Astrocyte (in vitro differentiated cells and primary cell): Measurements from ENCODE around the gene GNB1. TPM values are rescaled to one million over a fixed set of nuclear protein-coding genes. Genes with fewer than 3 reads are reported as not detected.
A peak's percentile ranks its signal among the peaks of the same experiment; 100 is the strongest.

Experiments used
- DNase-seq: peaks from one replicate; pipeline ENCODE4 v3.0.0-alpha.2; 2010; ENCODE audit warnings: low read depth
- FAIRE-seq: peaks from 2 replicates; lab custom pipeline; 2011; peaks lifted over from hg19 to GRCh38; lab: Jason Lieb, UNC
- H2AFZ ChIP-seq: 2 replicates; pipeline ENCODE4 v1.6.0; 2012; ENCODE audit warnings: low read depth, low read length, inconsistent platforms
- H3K27ac ChIP-seq: 2 replicates; pipeline ENCODE4 v1.5.1; 2011; ENCODE audit warnings: low read depth, low read length, inconsistent platforms
- H3K27me3 ChIP-seq: 2 replicates; pipeline ENCODE4 v1.6.0; 2011; ENCODE audit warnings: low read length, inconsistent platforms; ENCODE audit not compliant: insufficient read depth
- H3K36me3 ChIP-seq: 2 replicates; pipeline ENCODE4 v1.5.1; 2011; ENCODE audit warnings: low read length, inconsistent platforms; ENCODE audit not compliant: insufficient read depth
- H3K4me1 ChIP-seq: 2 replicates; pipeline ENCODE4 v1.5.1; 2011; ENCODE audit warnings: low read length, inconsistent platforms; ENCODE audit not compliant: insufficient read depth
- H3K4me2 ChIP-seq: 2 replicates; pipeline ENCODE4 v1.6.0; 2012; ENCODE audit warnings: low read length, inconsistent platforms
- H3K4me3 ChIP-seq: 2 replicates; pipeline ENCODE4 v1.5.1; 2011; ENCODE audit warnings: low read depth, mild to moderate bottlenecking, low read length, inconsistent platforms; ENCODE audit not compliant: insufficient read depth
- H3K79me2 ChIP-seq: 2 replicates; pipeline ENCODE4 v1.6.0; 2012; ENCODE audit warnings: mild to moderate bottlenecking, low read length, inconsistent platforms; ENCODE audit not compliant: insufficient read depth
- H3K9ac ChIP-seq: 2 replicates; pipeline ENCODE4 v1.6.0; 2012; ENCODE audit warnings: mild to moderate bottlenecking, low read length, inconsistent platforms
- H3K9me3 ChIP-seq: 2 replicates; pipeline ENCODE4 v1.5.1; 2012; ENCODE audit warnings: low read depth, mild to moderate bottlenecking, low read length, inconsistent platforms; ENCODE audit not compliant: insufficient read depth
- H4K20me1 ChIP-seq: 2 replicates; pipeline ENCODE4 v1.6.0; 2012; ENCODE audit warnings: low read length, inconsistent platforms; ENCODE audit not compliant: insufficient read depth
- H3K27ac Mint-ChIP-seq: one replicate; pipeline ENCODE4 v1.8.0; 2021; ENCODE audit warnings: mild to moderate bottlenecking, mixed read lengths; ENCODE audit not compliant: unreplicated experiment
- H3K27me3 Mint-ChIP-seq: one replicate; pipeline ENCODE4 v1.8.0; 2021; ENCODE audit warnings: low read depth, mixed read lengths; ENCODE audit not compliant: unreplicated experiment
- H3K36me3 Mint-ChIP-seq: one replicate; pipeline ENCODE4 v1.8.0; 2021; ENCODE audit warnings: low read depth, mixed read lengths; ENCODE audit not compliant: unreplicated experiment
- H3K4me1 Mint-ChIP-seq: one replicate; pipeline ENCODE4 v1.8.0; 2021; ENCODE audit warnings: low read depth, mixed read lengths; ENCODE audit not compliant: unreplicated experiment
- H3K4me3 Mint-ChIP-seq: one replicate; pipeline ENCODE4 v1.8.0; 2021; ENCODE audit warnings: mild to moderate bottlenecking, moderate library complexity, mixed read lengths; ENCODE audit not compliant: unreplicated experiment
- H3K9me3 Mint-ChIP-seq: one replicate; pipeline ENCODE4 v1.8.0; 2021; ENCODE audit warnings: mild to moderate bottlenecking, mixed read lengths; ENCODE audit not compliant: unreplicated experiment
- CTCF ChIP-seq: IDR thresholded peaks from 2 replicates; pipeline ENCODE4 v1.5.1; 2011; ENCODE audit warnings: low read depth, mild to moderate bottlenecking, inconsistent platforms, low read length, moderate library complexity; ENCODE audit not compliant: insufficient read depth
- EZH2 ChIP-seq: IDR thresholded peaks from 2 replicates; pipeline ENCODE4 v1.6.1; 2012; ENCODE audit warnings: mild to moderate bottlenecking, low read length, inconsistent platforms; ENCODE audit not compliant: insufficient read depth
- total RNA-seq: library from RNA; stranded (reverse); gene quantifications from 2 replicates; pipeline ENCODE4 v1.2.1, GENCODE V29; 2021

The GNB1 gene
- total RNA-seq, 1 donor from 2014 or later, result 602 TPM

- Histone ChIP-seq H3K27ac (no peak overlapping the region), H3K27me3 (no peaks in the 10 kb centered on the region), H3K4me3 (no peak overlapping the region), H3K4me1 (peaks cover 46% of the 10 kb centered on the region), H3K79me2 (peaks cover 31% of the 10 kb centered on the region), H3K9ac (no peak overlapping the region), H3K36me3 (no peaks in the 10 kb centered on the region), H2AFZ (no peak overlapping the region), H3K4me2 (peak overlapping the region; percentile 26), H4K20me1 (peaks cover 67% of the 10 kb centered on the region), H3K9me3 (no peaks in the 10 kb centered on the region)
- no peaks in the 10 kb centered on the region for H3K27me3 Mint-ChIP-seq
- no peaks in the 10 kb centered on the region for H3K9me3 Mint-ChIP-seq
- H3K4me1 Mint-ChIP-seq, result peaks cover 34% of the 10 kb centered on the region
- H3K4me3 Mint-ChIP-seq, result peak overlapping the region; percentile 83
- H3K36me3 Mint-ChIP-seq, result peaks cover 3% of the 10 kb centered on the region
- DNase-seq (peak; percentile 49), FAIRE-seq (no peak)
- peak overlapping the region; percentile 86 for H3K27ac Mint-ChIP-seq
- TF ChIP-seq CTCF (no peak), EZH2 (no peak)
Measured at GRCh38 chr1:1779691-1780597, 110.9 kb downstream of the GNB1 start.

- H3K27me3 Mint-ChIP-seq, result no peaks in the 10 kb centered on the region
- FAIRE-seq (no peak), DNase-seq (no peak)
- Histone ChIP-seq H2AFZ (no peak overlapping the region), H3K27ac (no peak overlapping the region), H3K4me2 (peak overlapping the region; percentile 91), H3K36me3 (no peaks in the 10 kb centered on the region), H4K20me1 (peaks cover 65% of the 10 kb centered on the region), H3K4me1 (peaks cover 46% of the 10 kb centered on the region), H3K27me3 (no peaks in the 10 kb centered on the region), H3K9ac (no peak overlapping the region), H3K79me2 (peaks cover 37% of the 10 kb centered on the region), H3K9me3 (no peaks in the 10 kb centered on the region), H3K4me3 (peak overlapping the region; percentile 65)
- no peak for TF ChIP-seq EZH2
- TF ChIP-seq CTCF, result no peak
- H3K9me3 Mint-ChIP-seq, result no peaks in the 10 kb centered on the region
- H3K27ac Mint-ChIP-seq, result peak overlapping the region; percentile 86
- peaks cover 34% of the 10 kb centered on the region for H3K4me1 Mint-ChIP-seq
- H3K4me3 Mint-ChIP-seq, result peak overlapping the region; percentile 83
- peaks cover 3% of the 10 kb centered on the region for H3K36me3 Mint-ChIP-seq
Measured at GRCh38 chr1:1779320-1779675, 111.6 kb downstream of the GNB1 start.
